ENCODE data around the gene ZNF580.

DNA sequence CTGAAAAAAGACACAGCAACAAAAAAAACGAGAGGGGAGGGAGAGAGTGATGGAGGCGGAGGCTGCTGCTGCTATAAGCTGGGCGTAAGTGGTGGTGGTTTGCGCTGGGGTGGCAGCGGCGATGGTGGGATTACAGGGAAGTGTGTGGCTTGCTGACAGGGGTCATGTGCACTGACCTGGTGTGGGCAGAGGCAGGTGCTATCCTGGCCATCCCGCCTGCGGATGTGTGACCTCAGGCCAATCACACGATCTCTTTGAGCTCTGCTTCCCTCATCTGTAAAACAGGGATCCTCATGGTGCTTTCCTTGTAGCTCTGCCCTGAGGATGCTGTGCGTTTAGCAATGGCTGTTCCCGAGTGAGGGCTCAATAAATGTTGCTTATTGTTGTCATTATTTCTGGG lies 3.3 kb upstream of the ZNF580 start:
- TF ChIP-seq SNAI2 (CRISPR knock-in tag; IDR thresholded peaks at IDR 0.05) (no peak), ZFP30 (CRISPR knock-in tag; IDR thresholded peaks at IDR 0.05) (no peak), CSDC2 (CRISPR knock-in tag; IDR thresholded peaks at IDR 0.05) (no peak), PPARA (CRISPR knock-in tag; IDR thresholded peaks at IDR 0.05; ENCODE audit: borderline replicate concordance) (no peak), BACH2 (CRISPR knock-in tag; IDR thresholded peaks at IDR 0.05; ENCODE audit: borderline replicate concordance) (no peak), ESRRG (CRISPR knock-in tag; IDR thresholded peaks at IDR 0.05) (no peak), ARNTL (CRISPR knock-in tag; IDR thresholded peaks at IDR 0.05; ENCODE audit: borderline replicate concordance, low read depth) (no peak), ZFP3 (CRISPR knock-in tag; IDR thresholded peaks at IDR 0.05) (no peak), OSR1 (CRISPR knock-in tag; IDR thresholded peaks at IDR 0.05) (no peak), RARB (CRISPR knock-in tag; IDR thresholded peaks at IDR 0.05) (no peak), TOX (CRISPR knock-in tag; IDR thresholded peaks at IDR 0.05; ENCODE audit: borderline replicate concordance) (no peak)
- TF ChIP-seq, protein P1, sequence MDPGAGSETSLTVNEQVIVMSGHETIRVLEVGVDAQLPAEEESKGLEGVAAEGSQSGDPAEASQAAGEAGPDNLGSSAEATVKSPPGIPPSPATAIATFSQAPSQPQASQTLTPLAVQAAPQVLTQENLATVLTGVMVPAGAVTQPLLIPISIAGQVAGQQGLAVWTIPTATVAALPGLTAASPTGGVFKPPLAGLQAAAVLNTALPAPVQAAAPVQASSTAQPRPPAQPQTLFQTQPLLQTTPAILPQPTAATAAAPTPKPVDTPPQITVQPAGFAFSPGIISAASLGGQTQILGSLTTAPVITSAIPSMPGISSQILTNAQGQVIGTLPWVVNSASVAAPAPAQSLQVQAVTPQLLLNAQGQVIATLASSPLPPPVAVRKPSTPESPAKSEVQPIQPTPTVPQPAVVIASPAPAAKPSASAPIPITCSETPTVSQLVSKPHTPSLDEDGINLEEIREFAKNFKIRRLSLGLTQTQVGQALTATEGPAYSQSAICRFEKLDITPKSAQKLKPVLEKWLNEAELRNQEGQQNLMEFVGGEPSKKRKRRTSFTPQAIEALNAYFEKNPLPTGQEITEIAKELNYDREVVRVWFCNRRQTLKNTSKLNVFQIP (CRISPR knock-in tag; IDR thresholded peaks at IDR 0.05; ENCODE audit: borderline replicate concordance, low read depth): no peak
- TF ChIP-seq, protein P2, sequence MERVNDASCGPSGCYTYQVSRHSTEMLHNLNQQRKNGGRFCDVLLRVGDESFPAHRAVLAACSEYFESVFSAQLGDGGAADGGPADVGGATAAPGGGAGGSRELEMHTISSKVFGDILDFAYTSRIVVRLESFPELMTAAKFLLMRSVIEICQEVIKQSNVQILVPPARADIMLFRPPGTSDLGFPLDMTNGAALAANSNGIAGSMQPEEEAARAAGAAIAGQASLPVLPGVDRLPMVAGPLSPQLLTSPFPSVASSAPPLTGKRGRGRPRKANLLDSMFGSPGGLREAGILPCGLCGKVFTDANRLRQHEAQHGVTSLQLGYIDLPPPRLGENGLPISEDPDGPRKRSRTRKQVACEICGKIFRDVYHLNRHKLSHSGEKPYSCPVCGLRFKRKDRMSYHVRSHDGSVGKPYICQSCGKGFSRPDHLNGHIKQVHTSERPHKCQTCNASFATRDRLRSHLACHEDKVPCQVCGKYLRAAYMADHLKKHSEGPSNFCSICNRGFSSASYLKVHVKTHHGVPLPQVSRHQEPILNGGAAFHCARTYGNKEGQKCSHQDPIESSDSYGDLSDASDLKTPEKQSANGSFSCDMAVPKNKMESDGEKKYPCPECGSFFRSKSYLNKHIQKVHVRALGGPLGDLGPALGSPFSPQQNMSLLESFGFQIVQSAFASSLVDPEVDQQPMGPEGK (CRISPR knock-in tag; IDR thresholded peaks at IDR 0.05; ENCODE audit: borderline replicate concordance): no peak
